HG03039 (cell line): ENCODE data around the gene EML6.

Experiments
- ATAC-seq: cut with Tn5 transposase; IDR thresholded peaks from one replicate; pipeline ENCODE4 v1.9.1; 2021; ENCODE audit warnings: mild to moderate bottlenecking, moderate library complexity; ENCODE audit not compliant: unreplicated experiment

The EML6 gene

DNA sequence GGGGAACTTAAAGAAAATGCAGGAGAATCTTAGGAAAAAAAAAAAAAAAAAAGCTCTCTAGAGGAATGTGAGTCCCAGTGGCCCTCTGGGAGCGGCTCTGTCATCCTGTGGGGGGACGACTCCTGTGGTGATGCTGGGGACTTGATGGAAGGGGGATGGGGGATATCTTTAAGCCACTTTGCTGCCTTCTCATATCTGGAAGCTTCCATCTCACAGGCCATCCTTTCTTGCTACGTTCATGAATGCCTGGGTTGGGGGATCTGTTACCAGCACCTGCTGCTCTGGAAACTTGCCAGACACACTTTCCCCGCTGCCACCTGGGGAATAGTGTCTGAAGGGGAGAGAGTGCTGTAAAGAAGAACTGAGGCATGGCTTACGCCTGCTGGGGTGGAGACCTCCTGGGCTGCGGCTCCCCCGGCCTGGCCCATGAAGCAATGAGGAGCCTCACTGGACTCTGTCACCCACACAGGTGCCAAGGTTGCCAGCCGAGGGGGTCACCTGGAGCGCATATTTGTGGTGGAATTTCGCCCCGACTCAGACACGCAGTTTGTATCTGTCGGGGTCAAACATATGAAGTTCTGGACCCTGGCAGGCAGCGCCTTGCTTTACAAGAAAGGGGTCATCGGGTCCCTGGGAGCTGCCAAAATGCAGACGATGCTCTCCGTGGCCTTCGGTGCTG lies 234.0 kb downstream of the EML6 start:
- ATAC-seq: no peak

DNA sequence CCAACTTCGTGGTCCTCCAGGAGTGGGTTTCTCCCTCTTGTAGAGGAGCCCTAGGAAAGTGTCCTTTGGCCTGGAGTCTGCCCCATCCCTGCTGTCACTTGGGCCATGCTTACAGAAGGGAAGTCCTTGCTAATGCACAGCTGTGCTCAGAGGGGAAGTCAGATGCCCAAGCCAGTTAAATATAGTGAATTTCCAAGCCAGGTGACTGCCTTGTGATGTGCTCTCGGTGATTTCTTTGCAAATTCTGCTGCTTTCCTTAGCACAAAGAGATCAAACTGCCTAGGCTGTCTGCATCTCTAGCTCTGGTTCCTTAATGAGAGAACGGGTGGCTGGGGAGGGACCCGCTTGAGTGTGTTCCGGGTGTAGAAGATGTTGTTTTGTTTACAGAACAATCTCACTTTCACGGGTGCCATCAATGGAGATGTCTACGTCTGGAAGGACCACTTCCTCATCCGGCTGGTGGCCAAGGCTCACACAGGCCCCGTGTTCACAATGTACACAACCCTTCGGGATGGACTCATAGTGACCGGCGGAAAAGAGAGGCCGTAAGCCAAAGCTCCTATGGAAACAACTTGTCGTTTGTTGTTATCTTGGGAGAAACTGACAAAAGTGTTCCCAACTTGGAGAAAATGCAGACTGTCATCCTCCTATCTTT lies 235.4 kb downstream of the EML6 start:
- no peak for ATAC-seq

DNA sequence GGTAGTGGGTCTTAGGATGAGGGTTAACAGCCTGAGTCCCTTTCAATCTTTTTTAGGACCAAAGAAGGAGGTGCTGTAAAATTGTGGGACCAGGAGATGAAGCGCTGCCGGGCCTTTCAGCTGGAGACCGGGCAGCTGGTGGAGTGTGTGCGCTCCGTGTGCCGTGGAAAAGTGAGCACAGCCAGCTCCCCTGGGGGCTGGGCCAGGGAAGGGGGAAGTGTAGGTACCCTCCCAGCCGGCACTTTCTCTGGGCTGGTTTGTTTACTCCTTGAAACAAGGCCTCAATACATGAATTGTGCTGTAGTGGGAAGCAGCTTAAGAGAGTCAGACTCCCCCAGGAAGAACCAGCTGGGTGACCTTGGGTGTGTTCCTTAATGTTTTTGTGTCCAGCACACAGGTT lies 236.7 kb downstream of the EML6 start:
- no peak for ATAC-seq

DNA sequence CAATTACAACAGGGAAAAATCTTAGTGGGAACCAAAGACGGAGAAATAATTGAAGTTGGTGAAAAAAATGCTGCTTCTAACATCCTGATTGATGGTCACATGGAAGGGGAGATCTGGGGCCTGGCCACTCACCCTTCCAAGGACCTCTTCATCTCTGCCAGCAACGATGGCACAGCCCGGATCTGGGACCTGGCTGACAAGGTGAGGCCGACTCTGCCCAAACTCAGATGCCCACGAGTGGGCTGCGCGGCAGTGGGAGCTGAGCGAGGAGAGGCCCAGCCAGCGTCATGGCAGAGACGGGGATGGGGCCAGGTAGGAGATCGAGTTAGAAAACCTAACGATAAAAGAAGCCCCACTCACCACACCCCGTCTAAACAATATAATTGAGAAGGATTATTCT lies 239.0 kb downstream of the EML6 start:
- no peak for ATAC-seq

DNA sequence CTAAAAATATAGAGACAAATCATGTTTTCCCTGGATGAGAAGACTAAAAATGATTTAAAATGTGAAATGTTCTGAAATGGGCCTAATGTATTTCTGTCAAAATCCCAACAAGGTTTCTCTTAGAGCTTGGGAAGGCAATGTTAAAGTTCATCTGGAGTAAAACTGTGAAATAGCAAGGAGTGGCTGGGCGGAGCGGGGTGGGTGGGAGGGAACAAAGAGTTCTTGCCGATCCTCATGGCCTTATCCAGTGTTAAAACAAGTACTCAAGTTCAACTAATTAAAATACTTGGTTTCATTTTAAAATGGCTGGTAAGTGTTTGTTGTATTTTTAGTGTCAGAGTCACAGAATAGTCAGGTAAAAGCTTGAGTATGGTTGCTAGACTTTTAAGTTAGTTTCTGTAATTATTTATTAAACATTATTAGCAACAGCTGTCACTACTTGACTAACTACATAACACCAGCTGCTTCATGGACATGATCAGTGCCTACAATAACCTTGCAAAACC lies 239.5 kb downstream of the EML6 start:
- ATAC-seq: no peak

DNA sequence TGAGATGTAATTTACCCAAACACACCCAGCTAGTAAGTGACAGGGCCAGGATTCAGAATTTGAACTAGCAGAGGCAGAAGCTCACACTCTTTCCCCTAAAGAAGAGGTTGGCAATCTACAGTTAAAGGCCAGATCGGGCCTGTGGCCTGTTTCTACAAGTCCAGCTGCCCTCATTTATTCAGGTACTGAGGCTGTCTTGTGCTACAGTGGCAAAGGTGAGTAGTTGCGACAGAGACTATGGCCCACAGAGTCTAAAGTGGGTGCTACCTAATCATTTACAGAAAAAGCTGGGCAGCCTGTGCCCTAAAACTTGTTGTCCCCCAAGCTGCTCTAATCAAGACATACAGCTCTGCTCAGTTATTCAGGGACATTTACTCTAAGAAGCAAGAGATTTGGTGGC lies 240.0 kb downstream of the EML6 start:
- ATAC-seq: no peak

DNA sequence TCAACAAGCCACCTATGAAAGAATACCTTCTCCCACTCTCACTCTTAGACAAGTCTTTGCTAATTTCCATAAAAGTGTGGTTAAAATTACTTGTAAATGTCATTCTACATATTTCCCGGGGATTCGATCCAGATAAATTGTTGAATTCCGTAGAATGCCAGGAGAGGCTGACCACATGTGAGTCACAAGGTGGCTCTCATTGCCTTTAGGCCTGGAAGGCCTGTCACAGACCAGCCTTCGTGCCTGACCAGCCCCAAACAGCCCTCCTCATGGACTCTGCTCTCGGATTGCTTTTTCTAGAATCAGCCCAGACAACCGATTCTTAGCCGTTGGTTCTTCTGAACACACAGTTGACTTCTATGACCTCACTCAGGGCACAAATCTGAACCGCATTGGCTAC lies 240.8 kb downstream of the EML6 start:
- ATAC-seq: no peak

DNA sequence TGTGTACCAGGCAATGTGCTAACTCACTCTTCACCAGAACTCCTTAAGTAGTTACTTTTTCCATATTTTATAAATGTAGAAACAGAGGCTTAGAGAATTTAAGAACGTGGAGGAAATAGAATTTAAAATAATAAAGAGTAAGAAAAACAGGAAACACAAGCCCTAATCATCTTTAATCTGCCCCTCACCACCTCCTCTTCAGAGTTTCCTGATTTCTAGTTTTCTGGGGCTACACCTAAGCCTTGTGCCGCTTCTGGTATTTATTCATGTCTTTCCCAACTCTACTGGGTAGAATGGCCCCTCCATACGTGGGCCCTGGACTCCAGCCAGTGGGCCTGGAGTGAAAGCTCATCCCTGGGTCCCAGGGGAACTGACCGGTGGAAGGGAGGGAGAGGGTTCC lies 241.4 kb downstream of the EML6 start:
- no peak for ATAC-seq

DNA sequence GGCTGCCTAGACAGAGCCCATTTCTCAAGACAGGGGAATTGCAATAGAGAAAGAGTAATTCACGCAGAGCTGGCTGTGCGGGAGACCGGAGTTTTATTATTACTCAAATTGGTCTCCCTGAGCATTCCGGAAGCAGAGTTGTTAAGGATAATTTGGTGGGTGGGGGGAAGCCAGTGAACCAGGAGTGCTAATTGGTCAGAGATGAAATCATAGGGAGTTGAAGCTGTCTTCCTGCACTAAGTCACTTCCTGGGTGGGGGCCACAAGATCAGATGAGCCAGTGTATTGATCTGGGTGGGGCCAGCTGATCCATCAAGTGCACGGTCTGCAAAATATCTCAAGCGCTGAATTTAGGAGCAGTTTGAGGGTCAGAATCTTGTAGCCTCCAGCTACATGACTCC lies 242.0 kb downstream of the EML6 start:
- ATAC-seq: no peak

DNA sequence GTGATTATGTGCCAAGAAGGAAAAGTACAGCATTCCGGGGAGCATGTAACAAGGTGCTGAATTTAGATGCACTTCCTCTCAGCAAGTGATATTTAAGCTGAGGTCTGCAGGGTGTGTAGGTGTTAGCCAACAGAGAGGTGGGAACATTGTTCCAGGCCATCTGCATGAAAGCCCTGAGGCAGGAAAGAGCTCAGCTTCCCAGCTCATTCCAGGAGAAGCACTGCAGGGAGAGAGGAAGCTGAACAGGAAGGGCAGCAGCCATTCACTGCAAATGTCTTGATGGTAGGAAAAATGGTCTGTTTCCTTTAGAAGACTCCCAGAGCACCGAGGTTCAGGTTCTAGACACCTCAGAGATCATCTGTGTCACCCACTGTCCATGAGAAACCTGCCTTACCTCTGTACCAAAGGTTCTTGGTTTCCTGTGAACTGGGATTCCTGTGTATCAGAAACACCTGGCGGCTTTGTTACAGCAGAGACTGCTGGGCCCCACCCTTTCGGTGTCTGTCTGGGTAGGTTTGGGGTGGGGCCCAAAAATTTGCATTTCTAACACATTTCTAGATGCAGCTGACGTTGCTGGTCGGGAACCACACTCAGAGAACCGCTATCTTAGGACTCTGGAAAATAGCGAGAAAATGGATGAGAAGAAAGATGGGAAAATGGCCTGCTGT lies 242.8 kb downstream of the EML6 start:
- ATAC-seq: no peak

DNA sequence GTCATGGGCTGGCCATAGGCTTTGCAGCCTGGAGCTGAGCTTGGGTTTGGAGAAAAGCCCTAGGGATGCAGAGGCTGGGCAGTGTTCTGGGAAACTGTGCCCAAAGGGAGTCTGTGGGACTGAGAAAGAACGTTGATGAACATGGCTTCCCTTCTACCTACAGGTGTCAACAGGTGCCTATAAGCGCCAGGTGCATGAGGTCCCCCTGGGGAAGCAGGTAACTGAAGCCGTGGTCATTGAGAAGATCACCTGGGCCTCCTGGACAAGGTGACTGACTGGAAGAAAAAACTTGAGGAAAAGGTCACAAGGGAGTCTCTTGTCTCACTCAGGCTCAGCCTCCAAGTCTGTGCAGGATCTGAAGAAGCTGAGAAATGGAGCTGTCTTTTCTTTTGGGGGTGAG lies 243.4 kb downstream of the EML6 start:
- no peak for ATAC-seq

DNA sequence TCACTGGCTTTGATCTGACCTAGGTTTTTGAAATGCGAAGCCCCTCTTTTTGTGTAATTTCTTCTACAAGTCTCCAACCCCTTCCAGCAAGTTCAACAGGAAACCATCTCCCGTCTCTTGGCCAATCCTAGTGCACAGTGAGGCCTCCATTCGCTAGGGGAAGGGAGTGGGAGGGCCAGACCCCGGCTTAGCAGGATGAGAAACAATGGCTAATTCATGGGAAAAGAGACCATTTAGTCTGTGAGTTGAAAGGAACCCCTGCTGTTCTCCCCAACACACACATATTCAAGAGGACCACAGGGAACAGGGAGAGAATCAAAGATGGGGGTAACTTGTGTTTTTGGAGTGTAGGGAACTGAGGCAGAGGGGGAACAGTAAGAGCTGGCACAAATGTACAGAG lies 243.8 kb downstream of the EML6 start:
- ATAC-seq: no peak

DNA sequence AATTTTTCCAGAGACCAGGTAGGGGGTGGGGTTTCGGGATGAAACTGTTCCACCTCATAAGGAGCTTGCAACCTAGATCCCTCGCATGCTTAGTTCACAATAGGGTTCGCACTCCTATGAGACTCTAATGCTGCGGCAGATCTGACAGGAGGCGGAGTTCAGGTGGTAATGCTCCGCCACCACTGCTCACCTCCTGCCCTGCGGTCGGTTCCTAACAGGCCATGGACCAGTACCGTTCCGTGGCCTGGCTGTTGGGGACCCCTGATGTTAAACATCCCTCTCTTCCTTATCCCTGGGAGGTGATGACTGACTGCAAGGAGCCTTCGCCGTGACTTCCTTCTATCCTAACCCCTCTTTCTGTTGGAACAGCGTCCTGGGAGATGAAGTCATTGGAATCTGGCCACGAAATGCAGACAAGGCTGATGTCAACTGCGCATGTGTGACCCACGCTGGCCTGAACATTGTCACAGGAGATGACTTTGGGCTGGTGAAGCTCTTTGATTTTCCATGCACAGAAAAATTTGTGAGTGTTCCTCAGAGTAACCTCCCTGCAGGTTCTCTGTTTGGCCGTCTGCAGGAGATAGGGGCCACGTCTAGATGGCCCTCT lies 244.4 kb downstream of the EML6 start:
- ATAC-seq: no peak

DNA sequence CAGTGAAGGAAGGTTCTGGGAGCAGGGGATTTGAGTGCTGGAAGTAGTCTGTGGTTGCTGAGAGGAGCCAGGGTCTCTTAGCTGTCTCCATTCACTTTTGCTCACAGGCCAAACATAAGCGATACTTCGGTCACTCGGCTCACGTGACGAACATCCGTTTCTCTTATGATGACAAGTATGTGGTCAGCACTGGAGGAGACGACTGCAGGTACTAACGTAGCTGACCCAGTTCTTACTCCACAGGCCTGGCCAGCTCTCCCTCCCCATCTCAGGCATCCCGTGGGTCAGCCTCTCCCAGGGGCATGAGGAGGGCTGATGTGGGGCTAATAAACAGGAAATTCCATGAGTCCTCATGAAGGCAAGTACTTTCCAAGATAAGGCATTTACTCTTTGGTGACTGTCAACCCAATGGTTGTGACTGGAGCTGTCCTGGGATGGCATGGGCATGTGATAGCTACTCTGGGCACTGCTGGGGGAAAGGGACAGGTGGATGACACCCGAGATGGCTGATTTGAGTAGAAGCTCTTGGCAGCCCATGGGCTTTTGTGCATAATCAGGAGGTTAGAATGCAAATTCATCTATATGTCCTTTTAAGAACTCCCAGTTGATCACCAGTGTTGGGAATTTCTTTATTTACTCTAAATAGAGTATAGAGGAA lies 245.2 kb downstream of the EML6 start:
- no peak for ATAC-seq

DNA sequence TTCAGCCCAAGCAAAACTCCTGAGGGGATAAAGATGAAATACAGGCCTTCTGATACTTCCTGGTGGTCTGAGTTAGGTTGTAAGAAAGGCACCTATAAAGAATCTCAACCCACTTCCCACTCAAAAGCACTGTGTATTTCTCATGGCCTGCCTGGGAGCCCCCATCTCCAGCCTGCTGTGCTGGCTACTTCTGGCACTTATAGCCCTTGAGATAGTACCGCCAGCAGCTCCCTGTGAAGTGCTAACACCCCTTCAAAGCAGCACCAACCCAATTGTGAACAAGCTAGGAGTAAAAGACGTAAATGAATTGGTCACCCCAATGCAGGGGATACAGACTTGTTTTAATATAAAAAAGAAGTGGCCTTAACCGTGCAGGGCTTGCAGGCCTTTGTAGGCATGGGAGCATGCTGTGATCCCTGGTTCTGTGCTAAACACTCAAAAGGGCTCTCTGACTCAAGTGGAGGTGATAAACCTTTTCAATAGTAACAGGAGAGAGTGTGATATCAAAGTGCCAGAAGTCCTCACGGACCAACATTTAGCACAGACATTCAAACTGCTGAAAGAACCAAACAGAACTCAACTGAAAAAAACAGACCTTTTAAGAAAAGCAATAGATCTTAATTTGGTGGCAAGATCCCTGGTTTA lies 246.0 kb downstream of the EML6 start:
- no peak for ATAC-seq

DNA sequence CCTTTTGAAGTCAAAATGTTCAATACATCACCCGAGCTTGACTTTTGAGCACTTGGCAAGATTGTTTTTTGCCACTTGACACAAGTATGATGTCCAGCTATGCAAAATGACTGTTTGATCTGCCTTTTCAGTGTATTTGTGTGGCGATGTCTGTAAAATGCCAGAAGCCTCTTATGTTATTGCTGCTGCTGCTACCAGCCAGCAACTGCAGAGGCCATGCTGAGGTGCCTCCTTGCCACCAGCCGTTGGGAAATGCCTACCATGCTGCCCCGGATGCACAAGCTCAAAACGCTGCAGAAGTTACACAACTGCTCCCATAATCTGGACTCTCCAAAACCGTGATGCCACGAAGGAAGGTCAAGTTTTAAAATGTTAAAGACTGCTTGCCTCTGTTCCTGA lies 246.5 kb downstream of the EML6 start:
- no peak for ATAC-seq

DNA sequence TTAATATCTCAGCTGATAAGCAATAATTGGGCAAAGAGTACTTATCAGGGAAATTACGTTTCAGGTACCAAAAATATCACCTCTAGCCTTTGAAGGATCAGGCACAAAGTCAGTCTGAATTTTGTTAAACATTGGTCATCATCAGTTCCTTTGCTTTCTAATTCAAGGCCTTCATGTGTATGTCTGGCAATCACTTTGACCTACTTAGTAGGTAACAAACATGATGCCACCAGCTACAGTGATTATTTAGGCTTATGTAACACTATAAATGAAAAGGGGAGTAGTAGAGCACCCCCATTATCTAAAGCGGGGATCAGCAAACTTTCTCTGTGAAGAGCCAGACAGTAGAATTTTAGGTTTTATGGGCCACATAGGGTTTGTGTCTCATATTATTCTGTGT lies 251.7 kb downstream of the EML6 start:
- no peak for ATAC-seq

DNA sequence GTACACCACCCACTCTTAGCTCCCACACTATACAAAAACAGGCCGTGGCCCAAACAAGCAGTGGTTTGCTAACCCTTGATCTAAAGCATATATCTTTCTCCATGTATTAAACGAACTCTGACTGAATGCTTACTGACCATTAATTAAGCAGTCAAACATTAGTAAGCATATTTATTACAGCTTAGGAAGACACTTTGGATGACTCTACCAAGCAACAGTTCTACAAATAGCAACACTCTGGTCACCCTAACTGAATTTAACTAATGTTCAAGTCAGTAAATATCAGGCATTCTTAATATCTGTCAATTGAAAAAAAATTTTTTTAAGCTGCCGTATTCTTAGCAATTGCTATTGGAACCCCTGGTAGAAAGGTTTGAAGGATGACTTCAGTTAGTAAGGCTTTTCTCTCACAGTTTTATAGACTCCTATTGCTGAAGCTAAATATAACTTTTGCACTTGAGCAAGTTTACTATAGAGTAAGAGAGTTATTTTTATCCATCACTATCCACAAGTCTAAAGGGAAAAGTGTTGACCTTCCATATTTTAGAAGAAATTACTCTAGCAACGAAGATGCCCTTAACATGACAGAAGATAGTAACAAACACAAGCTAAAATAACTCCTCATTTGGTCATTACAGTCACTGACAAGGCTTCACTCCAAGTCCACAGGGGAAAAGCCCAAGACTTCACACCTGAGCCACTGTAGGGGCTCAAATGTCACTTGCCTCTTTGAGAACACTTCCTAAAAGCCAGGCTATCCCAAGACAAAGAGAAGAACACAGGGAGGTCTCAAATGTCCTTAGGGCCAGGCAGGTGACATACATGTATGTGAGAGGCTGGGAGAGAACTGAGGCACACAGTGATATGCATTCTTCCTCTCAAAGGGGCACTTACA lies 252.4 kb downstream of the EML6 start:
- ATAC-seq: no peak

DNA sequence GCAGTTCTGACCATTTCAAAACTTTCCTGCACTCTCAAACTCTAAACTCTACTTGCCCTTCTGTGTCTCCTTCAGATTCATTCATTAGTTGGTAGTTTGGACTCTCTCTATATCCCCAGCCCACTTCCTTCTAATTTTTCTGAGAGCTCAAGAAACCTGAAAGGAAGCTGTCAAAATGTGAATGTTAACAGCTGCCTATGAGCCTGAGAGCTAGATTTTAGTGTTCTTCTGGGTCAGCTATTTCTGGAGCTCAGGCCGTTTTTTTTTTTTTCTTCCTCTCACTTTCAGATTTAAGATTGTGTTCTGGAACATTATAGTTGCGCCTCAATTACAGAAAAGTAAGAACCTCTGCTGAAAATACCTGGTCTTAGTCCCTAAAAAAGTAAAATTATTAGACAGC lies 253.7 kb downstream of the EML6 start:
- peak; percentile 81 for ATAC-seq
